H1 (cell line): ENCODE measurements around the gene TMEM198. TPM values are rescaled to one million over a fixed set of nuclear protein-coding genes. Genes with fewer than 3 reads are reported as not detected.

ENCODE experiments used
- CTCF ChIA-PET: fragments of 300-600 bp; sonication (Branson Sonifier 250); formaldehyde crosslinking; loops from one replicate; lab custom pipeline; 2021; ENCODE audit not compliant: partially characterized antibody; lab: Charles Lee
- POLR2A ChIA-PET: fragments of 300-600 bp; sonication (Branson Sonifier 250); formaldehyde crosslinking; loops from one replicate; lab custom pipeline; 2021; ENCODE audit warnings: inconsistent platforms; ENCODE audit not compliant: partially characterized antibody; lab: Charles Lee
- DNase-seq, 2 experiments: peaks; one replicate each; pipeline versions ENCODE4 v3.0.0 to v3.0.0-alpha.2; 2010 to 2022; ENCODE audit warnings: low spot score in 2 of 2, low read depth in 1 of 2, mixed read lengths in 1 of 2
- FAIRE-seq: peaks from 2 replicates; lab custom pipeline; 2011; peaks lifted over from hg19 to GRCh38; lab: Jason Lieb, UNC
- H2AFZ ChIP-seq: 2 replicates; pipeline ENCODE4 v1.8.1; 2012; ENCODE audit warnings: low read length, inconsistent platforms
- H2AK5ac ChIP-seq: 2 replicates; pipeline ENCODE4 v1.6.1; 2013; ENCODE audit warnings: low read depth, low read length
- H2BK120ac ChIP-seq: replicated peaks from 2 replicates; pipeline ENCODE3; 2013; ENCODE audit warnings: low read depth, low read length, inconsistent platforms
- H2BK12ac ChIP-seq: 2 replicates; pipeline ENCODE4 v1.6.1; 2013; ENCODE audit warnings: low read depth, low read length
- H2BK15ac ChIP-seq: 2 replicates; pipeline ENCODE4 v1.6.1; 2013; ENCODE audit warnings: low read length
- H2BK20ac ChIP-seq: 2 replicates; pipeline ENCODE4 v1.6.1; 2013; ENCODE audit warnings: low read length
- H2BK5ac ChIP-seq: 2 replicates; pipeline ENCODE4 v1.6.1; 2013; ENCODE audit warnings: low read depth, low read length
- H3K14ac ChIP-seq: 2 replicates; pipeline ENCODE4 v1.6.1; 2013; ENCODE audit warnings: inconsistent platforms; ENCODE audit not compliant: insufficient read length
- H3K18ac ChIP-seq: 2 replicates; pipeline ENCODE4 v1.6.1; 2013; ENCODE audit warnings: low read length; ENCODE audit errors: extremely low read depth
- H3K23ac ChIP-seq: 2 replicates; pipeline ENCODE4 v1.6.1; 2013; ENCODE audit warnings: inconsistent platforms; ENCODE audit not compliant: insufficient read length
- H3K23me2 ChIP-seq: 2 replicates; pipeline ENCODE4 v1.6.1; 2013; ENCODE audit warnings: low read depth, low read length
- H3K27ac ChIP-seq: 2 replicates; pipeline ENCODE4 v1.6.1; 2011; ENCODE audit warnings: low read depth, low read length, inconsistent platforms
- H3K27me3 ChIP-seq, 4 experiments: replicated peaks in 1 of 4; 1 replicate in 1 of 4; 2 replicates in 3 of 4; pipeline versions ENCODE4 v1.6.1 to v1.8.1; 2011 to 2013; ENCODE audit warnings: low read length in 3 of 4, mild to moderate bottlenecking in 3 of 4, inconsistent platforms in 2 of 4, mixed read lengths in 2 of 4, moderate library complexity in 1 of 4; ENCODE audit not compliant: control insufficient read depth in 3 of 4, insufficient read depth in 3 of 4; ENCODE audit errors: extremely low read depth in 1 of 4
- H3K36me3 ChIP-seq, 4 experiments: 2 replicates each; pipeline versions ENCODE4 v1.6.1 to v1.8.1; 2011 to 2013; ENCODE audit warnings: mild to moderate bottlenecking in 4 of 4, low read length in 3 of 4, moderate library complexity in 2 of 4, control low read depth in 1 of 4, inconsistent platforms in 1 of 4; ENCODE audit not compliant: insufficient read depth in 4 of 4, control insufficient read depth in 2 of 4
- H3K4ac ChIP-seq: replicated peaks from 2 replicates; pipeline ENCODE3; 2013; ENCODE audit warnings: low read length, low read depth, mixed read lengths, inconsistent platforms; ENCODE audit not compliant: insufficient read length
- H3K4me1 ChIP-seq, 4 experiments: replicated peaks in 1 of 4; 1 replicate in 1 of 4; 2 replicates in 3 of 4; pipeline versions ENCODE4 v1.6.1 to v1.8.1; 2011 to 2013; ENCODE audit warnings: low read length in 3 of 4, inconsistent platforms in 2 of 4, mixed read lengths in 1 of 4; ENCODE audit not compliant: insufficient read depth in 4 of 4, control insufficient read depth in 3 of 4
- H3K4me2 ChIP-seq, 2 experiments: 2 replicates each; pipeline versions ENCODE4 v1.6.1 to v1.8.1; 2011 to 2013; ENCODE audit warnings: low read depth in 2 of 2, low read length in 2 of 2, control low read depth in 1 of 2, inconsistent platforms in 1 of 2, mild to moderate bottlenecking in 1 of 2; ENCODE audit not compliant: insufficient read depth in 1 of 2
- H3K4me3 ChIP-seq, 4 experiments: fragments of 200-600, 300-600 bp in 1 of 4; sonication (generic), shearing (Covaris generic), sonication (Bioruptor Twin) in 1 of 4; 2 replicates each; pipeline versions ENCODE4 v1.5.1 to v1.8.1; 2011 to 2016; ENCODE audit warnings: low read length in 4 of 4, low read depth in 3 of 4, control low read depth in 2 of 4, inconsistent platforms in 2 of 4, mild to moderate bottlenecking in 2 of 4, mixed read lengths in 1 of 4, moderate library complexity in 1 of 4; ENCODE audit not compliant: insufficient read depth in 2 of 4; ENCODE audit errors: extremely low read depth in 1 of 4
- H3K56ac ChIP-seq: replicated peaks from 2 replicates; pipeline ENCODE3; 2013; ENCODE audit warnings: low read depth, mild to moderate bottlenecking, mixed read lengths, low read length, inconsistent platforms; ENCODE audit not compliant: insufficient read length
- H3K79me1 ChIP-seq: 2 replicates; pipeline ENCODE4 v1.6.1; 2013; ENCODE audit warnings: low read depth, low read length, control low read depth
- H3K79me2 ChIP-seq, 2 experiments: 2 replicates each; pipeline versions ENCODE4 v1.6.1 to v1.8.1; 2012 to 2013; ENCODE audit warnings: low read length in 2 of 2, mild to moderate bottlenecking in 2 of 2, inconsistent platforms in 1 of 2; ENCODE audit not compliant: insufficient read depth in 2 of 2, control insufficient read depth in 1 of 2
- H3K9ac ChIP-seq, 4 experiments: replicated peaks in 1 of 4; 1 replicate in 1 of 4; 2 replicates in 3 of 4; pipeline versions ENCODE4 v1.6.1 to v1.8.1; 2011 to 2013; ENCODE audit warnings: low read depth in 3 of 4, low read length in 3 of 4, control low read depth in 2 of 4, mild to moderate bottlenecking in 2 of 4, moderate library complexity in 2 of 4, inconsistent platforms in 1 of 4; ENCODE audit errors: extremely low read depth in 1 of 4
- H3K9me3 ChIP-seq, 2 experiments: 2 replicates each; pipeline versions ENCODE4 v1.6.1 to v1.8.1; 2012 to 2013; ENCODE audit warnings: mild to moderate bottlenecking in 2 of 2, moderate library complexity in 2 of 2, control low read depth in 1 of 2, inconsistent platforms in 1 of 2, low read depth in 1 of 2, low read length in 1 of 2, mixed read lengths in 1 of 2; ENCODE audit not compliant: insufficient read depth in 2 of 2
- H4K20me1 ChIP-seq, 2 experiments: replicated peaks in 1 of 2; 2 replicates each; pipeline versions ENCODE3 to v1.8.1; 2011 to 2013; ENCODE audit warnings: inconsistent platforms in 2 of 2, low read length in 2 of 2, mild to moderate bottlenecking in 1 of 2; ENCODE audit not compliant: insufficient read depth in 2 of 2, control insufficient read depth in 1 of 2
- H4K5ac ChIP-seq: 2 replicates; pipeline ENCODE4 v1.6.1; 2013; ENCODE audit warnings: low read length, low read depth, mixed read lengths, inconsistent platforms; ENCODE audit not compliant: insufficient read length
- H4K8ac ChIP-seq: 2 replicates; pipeline ENCODE4 v1.8.0; 2013; ENCODE audit warnings: mild to moderate bottlenecking, moderate library complexity, low read length, inconsistent platforms; ENCODE audit not compliant: insufficient read depth; ENCODE audit errors: extremely low read depth
- H4K91ac ChIP-seq: replicated peaks from 2 replicates; pipeline ENCODE3; 2013; ENCODE audit warnings: low read length, mixed read lengths, inconsistent platforms; ENCODE audit not compliant: insufficient read length
- CBX8 ChIP-seq: fragments of 300-800, 300-1000 bp; sonication (generic); IDR thresholded peaks from 2 replicates; pipeline ENCODE4 v1.7.1; 2016; ENCODE audit warnings: low read depth, low read length, borderline replicate concordance
- EGR1 ChIP-seq: IDR thresholded peaks from 2 replicates; pipeline ENCODE4 v1.6.1; 2011; ENCODE audit warnings: low read depth, low read length, borderline replicate concordance
- MAFK ChIP-seq: IDR thresholded peaks from 2 replicates; pipeline ENCODE4 v1.6.1; 2012; ENCODE audit warnings: low read depth, mild to moderate bottlenecking, improper control_type of control experiment, low read length
- SP1 ChIP-seq: IDR thresholded peaks from 2 replicates; pipeline ENCODE4 v1.6.1; 2011; ENCODE audit warnings: low read depth, low read length
- WGBS, 2 experiments: shearing (Covaris generic) in 1 of 2; methylation state at CpG; one replicate each; pipeline versions ENCODE4 v1.1.6 to v1.1.7; 2013 to 2015; ENCODE audit warnings: low lambda C conversion rate in 2 of 2, mixed read lengths in 2 of 2, inconsistent platforms in 1 of 2, low coverage in 1 of 2, missing lambda C conversion rate in 1 of 2; ENCODE audit not compliant: insufficient replicate concordance in 2 of 2, insufficient coverage in 1 of 2, insufficient read length in 1 of 2; ENCODE audit errors: extremely low coverage in 1 of 2, missing lambda C conversion rate in 1 of 2; 5-methylcytosine and 5-hydroxymethylcytosine counted together
- polyA plus RNA-seq, 7 experiments: library from polyadenylated mRNA; depleted of rRNA in 3 of 7; stranded (reverse) in 5 of 7; unstranded in 2 of 7; fragments of >200 nt in 5 of 7; fragments of 200-250 nt in 2 of 7; gene quantifications; 1 replicate in 5 of 7; 2 replicates in 1 of 7; 4 replicates in 1 of 7; pipeline versions ENCODE4 v1.2.1 to v1.2.3, GENCODE V29; 2011 to 2013; ENCODE audit warnings: missing spikeins in 2 of 7, mixed read lengths in 2 of 7
- total RNA-seq: library from RNA; stranded (reverse); fragmentation: NEBNext Ultra II Directional; extraction: Animal tissue kit (Norgen Biotek cat#: 25700); gene quantifications from 2 replicates; pipeline ENCODE4 v1.2.1, GENCODE V29; 2021

The TMEM198 gene
- total and polyA plus RNA-seq, 2 of the 8 experiments (the other 6 are each of a cell fraction or from before 2014, with no cell fraction given) = 10.2 to 10.4 TPM

DNA sequence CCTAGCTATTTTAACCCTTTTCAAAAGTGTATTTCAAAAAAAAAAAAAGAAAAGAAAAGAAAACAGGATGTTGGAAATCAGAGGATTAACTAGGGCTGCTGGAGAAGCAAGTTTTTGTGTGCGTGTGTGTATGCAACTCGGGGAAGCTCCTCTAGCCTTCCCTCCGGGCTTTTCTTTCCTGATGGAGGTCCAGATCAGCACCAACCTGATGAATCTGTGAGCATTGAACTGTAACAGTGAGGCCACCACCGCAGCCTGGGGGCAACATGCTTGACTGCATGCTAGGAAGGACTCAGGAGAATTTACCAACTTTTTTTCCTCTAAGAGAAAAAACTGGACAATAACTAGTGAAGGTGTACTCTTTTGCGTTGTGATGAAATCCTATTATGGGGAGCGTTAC lies 25.2 kb downstream of the TMEM198 start:
- Histone ChIP-seq H3K4ac (no peak overlapping the region), H3K56ac (no peak overlapping the region), H3K27me3 (peaks cover 0 to 2% (median 0%) of the 10 kb centered on the region in 4 experiments; a peak in 1 of 7 replicates), H3K9ac (no peak overlapping the region), H4K8ac (no peak overlapping the region), H3K79me1 (0 out of 2 replicates have a peak, but pooled peaks cover 2% of the 10 kb centered on the region), H2BK120ac (no peak overlapping the region), H3K14ac (no peak overlapping the region), H3K79me2 (peaks cover 0 to 11% of the 10 kb centered on the region in 2 experiments; a peak in 2 of 4 replicates), H3K4me1 (peaks cover 4 to 46% (median 37%) of the 10 kb centered on the region in 4 experiments), H3K9me3 (peaks cover 0 to 8% of the 10 kb centered on the region in 2 experiments; a peak in 1 of 4 replicates), H2BK12ac (no peak overlapping the region), H2AK5ac (no peak overlapping the region), H3K36me3 (peaks cover 0 to 40% (median 10%) of the 10 kb centered on the region in 4 experiments; a peak in 5 of 8 replicates), H3K4me3 (no peak overlapping the region), H4K20me1 (no peaks in the 10 kb centered on the region), H2BK15ac (no peak overlapping the region), H2BK5ac (no peak overlapping the region), H4K5ac (no peak overlapping the region), H3K23ac (no peak overlapping the region), H3K18ac (no peak overlapping the region), H2BK20ac (no peak overlapping the region), H2AFZ (no peak overlapping the region), H3K4me2 (no peak overlapping the region; a peak in 1 of 4 replicates), H4K91ac (no peak overlapping the region), H3K23me2 (peaks cover 8% of the 10 kb centered on the region; the same call in 1 of the 2 replicates), H3K27ac (no peak overlapping the region)
- FAIRE-seq = no peak
- POLR2A ChIA-PET = interaction anchor here (1.0 to 18.6 kb wide), 5 partner anchors 8 to 35 kb away, joined by 4 to 293 read pairs (median 4); partner anchors contain the start of gene STK11IP
- CTCF ChIA-PET = interaction anchor here (0.7 to 19.7 kb wide), 6 partner anchors 9 to 120 kb away, joined by 3 to 293 read pairs (median 6); partner anchors contain the start of genes CHPF and TMEM198
- no peak for DNase-seq
- 94% methylated on average over 5 of the region's 6 CpGs; no CpG with 5 or more reads in 1 of the 2 experiments for WGBS, 2 experiments
- no peak for TF ChIP-seq CBX8
- TF ChIP-seq SP1 = no peak
- TF ChIP-seq EGR1 = no peak
- no peak for TF ChIP-seq MAFK
